CD8-positive, alpha-beta memory T cell (primary cell): ENCODE measurements around the gene COL26A1. TPM values are rescaled to one million over a fixed set of nuclear protein-coding genes. Genes with fewer than 3 reads are reported as not detected.

Source experiments
- CTCF ChIA-PET: fragments of 350-600 bp; sonication (Branson Sonifier 250); formaldehyde crosslinking; loops from one replicate; lab custom pipeline; 2021; ENCODE audit warnings: antibody characterized with exemption; lab: Charles Lee
- POLR2A ChIA-PET: fragments of 350-600 bp; sonication (Branson Sonifier 250); formaldehyde crosslinking; loops from one replicate; lab custom pipeline; 2021; ENCODE audit warnings: antibody characterized with exemption; lab: Charles Lee
- DNase-seq, 5 donors: peaks; one replicate each; pipeline versions ENCODE4 v3.0.0 to v3.0.0-alpha.2; 2020 to 2022; ENCODE audit warnings: mixed read lengths in 1 of 5
- H3K27ac ChIP-seq: one replicate; pipeline ENCODE4 v1.7.0; 2013; ENCODE audit warnings: low read depth, mild to moderate bottlenecking, low read length, moderate library complexity
- H3K27me3 ChIP-seq: 2 replicates; pipeline ENCODE4 v1.7.0; 2013; ENCODE audit warnings: low read length, mild to moderate bottlenecking; ENCODE audit not compliant: insufficient read depth, poor library complexity, severe bottlenecking
- H3K36me3 ChIP-seq: 2 replicates; pipeline ENCODE4 v1.7.0; 2013; ENCODE audit warnings: mild to moderate bottlenecking, low read length, moderate library complexity; ENCODE audit not compliant: insufficient read depth
- H3K4me1 ChIP-seq: 2 replicates; pipeline ENCODE4 v1.7.0; 2013; ENCODE audit warnings: mild to moderate bottlenecking, low read length, moderate library complexity; ENCODE audit not compliant: insufficient read depth
- H3K4me3 ChIP-seq: 2 replicates; pipeline ENCODE4 v1.7.0; 2013; ENCODE audit warnings: mild to moderate bottlenecking, low read length
- H3K9me3 ChIP-seq: 2 replicates; pipeline ENCODE4 v1.7.0; 2013; ENCODE audit warnings: mild to moderate bottlenecking, low read length
- H3K27ac Mint-ChIP-seq, 8 donors: one replicate each; pipeline ENCODE4 v1.8.0; 2020 to 2021; ENCODE audit warnings: mixed read lengths in 8 of 8, mild to moderate bottlenecking in 6 of 8, inconsistent platforms in 3 of 8, moderate library complexity in 3 of 8
- H3K27me3 Mint-ChIP-seq, 2 donors: one replicate each; pipeline ENCODE4 v1.8.0; 2020 to 2021; ENCODE audit warnings: mixed read lengths in 2 of 2, mild to moderate bottlenecking in 1 of 2, moderate library complexity in 1 of 2
- H3K36me3 Mint-ChIP-seq, 3 donors: one replicate each; pipeline ENCODE4 v1.8.0; 2020 to 2021; ENCODE audit warnings: mixed read lengths in 3 of 3, inconsistent platforms in 1 of 3, mild to moderate bottlenecking in 1 of 3
- H3K4me1 Mint-ChIP-seq, 3 donors: one replicate each; pipeline ENCODE4 v1.8.0; 2020 to 2021; ENCODE audit warnings: mixed read lengths in 3 of 3, inconsistent platforms in 1 of 3, mild to moderate bottlenecking in 1 of 3
- H3K4me3 Mint-ChIP-seq, 7 donors: one replicate each; pipeline ENCODE4 v1.8.0; 2020 to 2021; ENCODE audit warnings: mixed read lengths in 7 of 7, mild to moderate bottlenecking in 6 of 7, moderate library complexity in 4 of 7, inconsistent platforms in 2 of 7
- H3K9me3 Mint-ChIP-seq, 5 donors: one replicate each; pipeline ENCODE4 v1.8.0; 2020 to 2022; ENCODE audit warnings: mixed read lengths in 5 of 5, mild to moderate bottlenecking in 3 of 5, moderate library complexity in 2 of 5, inconsistent platforms in 1 of 5
- polyA plus RNA-seq: library from polyadenylated mRNA; unstranded; fragments of 300-500 nt; fragmentation: Illumina TruSeq; gene quantifications from one replicate; pipeline ENCODE4 v1.2.3, GENCODE V29; 2021
- total RNA-seq, 2 experiments: library from RNA; stranded (reverse); gene quantifications; one replicate each; pipeline ENCODE4 v1.2.3, GENCODE V29; 2021

Gene COL26A1
- total and polyA plus RNA-seq, 3 experiments from 2014 or later, result not detected

DNA sequence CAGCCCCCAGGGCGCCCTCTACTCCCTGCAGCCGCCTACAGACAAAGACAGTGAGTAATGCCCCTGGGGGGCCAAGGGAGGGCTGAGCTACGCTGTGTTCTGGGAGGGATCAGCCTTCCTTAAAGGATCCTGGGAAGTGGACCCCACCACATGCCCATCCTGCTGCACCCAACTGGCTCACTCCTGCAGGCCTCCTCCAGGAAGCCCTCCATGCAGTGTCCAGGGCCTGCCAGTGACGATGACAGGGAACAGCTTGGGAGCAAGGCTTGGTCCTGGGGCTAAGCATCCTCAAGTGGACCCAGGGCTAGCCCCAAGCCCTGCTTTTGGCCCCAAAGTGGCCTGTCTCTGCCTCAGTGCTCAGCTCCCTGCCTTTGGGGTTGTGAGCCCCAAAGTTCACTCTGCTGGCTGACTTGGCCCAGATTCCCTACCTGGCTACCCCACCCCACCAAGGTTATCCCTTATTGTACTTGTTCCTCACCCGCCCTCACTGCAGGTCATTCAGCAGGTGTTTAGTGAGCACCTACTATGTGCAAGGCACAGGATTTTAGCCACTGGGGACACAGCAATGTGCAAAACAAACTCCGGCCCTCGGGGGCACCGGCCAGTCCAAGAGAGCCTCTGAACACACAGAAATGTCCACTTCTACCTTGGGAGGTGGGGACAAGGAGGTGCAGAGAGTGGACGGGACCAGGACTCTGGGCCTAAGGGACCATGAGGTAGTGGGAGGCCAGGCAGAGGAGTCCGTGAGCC, 182.9 kb downstream of the COL26A1 start:
- no peak overlapping the region for H3K27ac ChIP-seq
- Mint-ChIP-seq H3K36me3 (no peaks in the 10 kb centered on the region), H3K4me3 (no peak overlapping the region), H3K27me3 (peaks cover 5 to 11% of the 10 kb centered on the region in 2 donors), H3K4me1 (peaks cover 0 to 5% (median 3%) of the 10 kb centered on the region in 3 donors), H3K9me3 (no peaks in the 10 kb centered on the region), H3K27ac (no peak overlapping the region)
- ChIA-PET POLR2A (no interaction called here), CTCF (interaction anchor here (4.3 kb wide), 1 partner anchor 727 kb away, joined by 56 read pairs; no protein-coding TSS in a partner anchor)
- no peaks in the 10 kb centered on the region for H3K36me3 ChIP-seq
- no peaks in the 10 kb centered on the region for H3K27me3 ChIP-seq
- no peaks in the 10 kb centered on the region for H3K9me3 ChIP-seq
- DNase-seq, result peak in 1 of 5 donors; percentile 21
- no peak overlapping the region for H3K4me3 ChIP-seq
- H3K4me1 ChIP-seq, result no peaks in the 10 kb centered on the region

DNA sequence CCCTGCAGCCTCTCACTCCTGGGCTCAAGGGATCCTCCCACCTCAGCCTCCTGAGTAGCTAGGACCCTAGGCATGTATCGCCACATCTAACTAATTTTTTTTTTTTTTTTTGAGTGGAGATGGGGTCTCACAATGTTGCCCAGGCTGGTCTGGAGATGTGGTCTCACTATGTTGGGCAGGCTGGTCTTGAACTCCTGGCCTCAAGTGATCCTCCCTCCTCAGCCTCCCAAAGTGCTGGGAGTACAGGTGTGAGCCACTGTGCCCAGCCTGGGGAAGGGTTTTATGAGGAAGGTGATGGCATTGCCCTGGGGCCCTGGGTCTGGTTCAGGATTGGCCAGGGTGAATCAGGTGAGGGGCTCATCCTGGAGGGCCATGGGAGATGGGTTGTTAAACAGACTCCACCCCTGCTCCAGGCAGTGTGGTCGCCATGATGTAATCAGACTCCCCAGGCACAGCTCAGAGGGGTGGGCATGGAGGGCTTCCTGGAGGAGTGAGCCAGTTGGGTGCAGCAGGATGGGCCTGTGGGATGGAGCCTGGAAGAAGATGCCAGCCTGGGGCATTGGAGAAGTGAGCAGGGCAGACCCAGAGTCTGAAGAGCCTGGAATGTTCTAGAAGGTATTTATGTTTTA, 183.7 kb downstream of the COL26A1 start:
- H3K27me3 Mint-ChIP-seq, result peaks cover 5 to 11% of the 10 kb centered on the region in 2 donors
- H3K36me3 Mint-ChIP-seq, result no peaks in the 10 kb centered on the region
- peaks cover 0 to 5% (median 3%) of the 10 kb centered on the region in 3 donors for H3K4me1 Mint-ChIP-seq

DNA sequence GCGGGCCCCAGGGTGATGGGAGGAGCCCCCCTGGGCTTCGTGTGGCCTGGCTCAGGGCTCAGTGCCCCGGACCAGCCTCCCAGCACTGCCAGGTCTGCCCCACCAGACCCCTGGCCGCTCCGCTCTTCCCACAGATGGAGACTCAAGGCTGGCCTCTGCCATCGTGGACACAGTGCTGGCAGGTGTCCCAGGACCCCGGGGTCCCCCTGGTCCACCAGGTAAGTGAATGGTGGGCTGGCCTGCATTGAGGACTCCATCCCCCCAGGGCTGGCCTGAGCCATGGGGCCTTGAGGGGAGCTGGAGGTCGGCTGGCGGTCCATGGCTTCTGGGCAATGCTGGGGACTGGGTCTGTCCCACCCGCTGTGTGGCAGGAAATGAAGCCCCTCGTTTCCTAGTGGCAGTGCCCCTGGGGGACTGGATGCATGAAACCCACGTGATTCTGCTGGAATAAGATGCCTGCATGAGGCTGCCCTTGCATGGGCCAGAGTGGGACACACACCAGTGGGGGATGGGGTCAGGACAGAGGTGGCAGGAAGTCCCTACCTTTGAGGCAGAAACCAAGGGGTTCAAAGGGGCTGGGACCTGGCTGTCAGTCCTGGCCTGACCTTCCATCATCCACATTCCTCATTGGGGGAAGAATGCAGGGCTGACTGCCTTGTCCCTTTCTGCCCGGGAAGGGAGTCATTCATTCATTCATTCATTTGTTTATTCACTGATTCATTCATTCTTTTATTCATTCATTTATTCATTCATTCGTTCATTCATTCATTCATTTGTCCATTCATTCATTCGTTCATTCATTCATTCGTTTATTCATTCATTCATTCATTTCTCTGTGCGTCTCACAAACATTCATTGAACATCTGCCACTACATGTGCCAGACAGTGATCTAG, 184.6 kb downstream of the COL26A1 start:
- H3K4me1 Mint-ChIP-seq, result peaks cover 0 to 5% (median 3%) of the 10 kb centered on the region in 3 donors
- CTCF ChIA-PET, result no interaction called here

More for the DNA sequence above, 183.7 kb downstream of the COL26A1 start:
- peak in 1 of 5 donors; percentile 44 for DNase-seq
- POLR2A ChIA-PET, result no interaction called here
- Histone ChIP-seq H3K27ac (no peak overlapping the region), H3K36me3 (no peaks in the 10 kb centered on the region), H3K4me1 (no peaks in the 10 kb centered on the region), H3K27me3 (no peaks in the 10 kb centered on the region), H3K4me3 (no peak overlapping the region), H3K9me3 (no peaks in the 10 kb centered on the region)
- H3K9me3 Mint-ChIP-seq, result no peaks in the 10 kb centered on the region
- peak overlapping the region in 1 of 8 donors; percentile 25 for H3K27ac Mint-ChIP-seq
- H3K4me3 Mint-ChIP-seq, result no peak overlapping the region
- CTCF ChIA-PET, result interaction anchor here (4.3 kb wide), 1 partner anchor 726 kb away, joined by 56 read pairs; no protein-coding TSS in a partner anchor

DNA sequence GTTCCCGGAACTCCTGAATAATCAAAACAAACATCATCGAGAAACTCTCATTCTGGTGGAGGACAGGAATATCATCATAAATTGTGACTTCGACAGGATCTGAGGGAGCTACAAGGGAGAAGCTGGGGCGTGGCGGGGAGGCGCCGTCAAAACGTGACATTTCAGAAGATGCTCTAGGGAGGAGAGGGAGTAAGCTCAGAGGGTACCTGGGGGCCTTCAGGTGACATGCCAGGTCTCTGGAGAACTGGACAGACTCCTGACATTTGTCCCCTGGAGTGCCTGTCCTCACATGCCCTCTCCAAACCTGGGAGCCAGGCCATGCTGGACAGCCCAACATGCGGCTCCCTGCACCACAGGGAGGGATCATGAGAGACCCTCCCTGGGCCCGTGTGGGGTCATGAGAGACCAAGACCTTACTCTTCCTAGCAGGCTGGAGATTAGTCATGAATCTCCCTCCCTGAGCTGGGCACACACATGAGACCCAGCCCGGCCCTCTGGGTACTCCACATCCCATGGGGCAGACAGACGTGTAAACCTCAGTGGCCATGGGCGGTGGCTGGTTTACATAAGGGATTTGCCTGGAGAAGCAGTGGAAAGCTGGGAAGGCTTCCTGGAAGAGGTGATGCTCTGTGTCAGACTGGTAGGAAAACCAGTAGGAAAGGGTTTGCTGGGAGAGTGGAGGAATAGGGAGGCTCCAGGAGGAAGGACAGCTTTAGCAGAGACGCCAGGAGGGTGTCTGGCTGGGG, 185.4 kb downstream of the COL26A1 start:
- POLR2A ChIA-PET, result no interaction called here
- H3K36me3 Mint-ChIP-seq, result no peaks in the 10 kb centered on the region

More for the DNA sequence above, 184.6 kb downstream of the COL26A1 start:
- Histone ChIP-seq H3K27ac (no peak overlapping the region), H3K4me1 (no peaks in the 10 kb centered on the region), H3K36me3 (no peaks in the 10 kb centered on the region), H3K9me3 (no peaks in the 10 kb centered on the region), H3K4me3 (no peak overlapping the region), H3K27me3 (no peaks in the 10 kb centered on the region)
- Mint-ChIP-seq H3K4me3 (no peak overlapping the region), H3K27me3 (peaks cover 5 to 15% of the 10 kb centered on the region in 2 donors), H3K36me3 (no peaks in the 10 kb centered on the region), H3K9me3 (no peaks in the 10 kb centered on the region), H3K27ac (no peak overlapping the region)
- DNase-seq, result peak in 1 of 5 donors; percentile 35
- POLR2A ChIA-PET, result no interaction called here

GRCh38 chr7:101549734-101550133, 187.1 kb downstream of the COL26A1 start:
- Mint-ChIP-seq H3K9me3 (no peaks in the 10 kb centered on the region), H3K27ac (no peak overlapping the region), H3K4me3 (no peak overlapping the region), H3K27me3 (peaks cover 2 to 14% of the 10 kb centered on the region in 2 donors), H3K4me1 (no peaks in the 10 kb centered on the region), H3K36me3 (no peaks in the 10 kb centered on the region)
- H3K36me3 ChIP-seq, result no peaks in the 10 kb centered on the region
- CTCF ChIA-PET, result no interaction called here
- H3K4me3 ChIP-seq, result no peak overlapping the region
- POLR2A ChIA-PET, result no interaction called here
- no peaks in the 10 kb centered on the region for H3K9me3 ChIP-seq
- no peaks in the 10 kb centered on the region for H3K4me1 ChIP-seq
- no peaks in the 10 kb centered on the region for H3K27me3 ChIP-seq
- peak in 1 of 5 donors; percentile 26 for DNase-seq
- H3K27ac ChIP-seq, result no peak overlapping the region

More for the DNA sequence above, 185.4 kb downstream of the COL26A1 start:
- no peaks in the 10 kb centered on the region for H3K9me3 ChIP-seq
- no peaks in the 10 kb centered on the region for H3K27me3 ChIP-seq
- Mint-ChIP-seq H3K4me1 (no peaks in the 10 kb centered on the region), H3K9me3 (no peaks in the 10 kb centered on the region), H3K27me3 (peaks cover 2 to 11% of the 10 kb centered on the region in 2 donors), H3K27ac (no peak overlapping the region), H3K4me3 (peak overlapping the region in 1 of 7 donors; percentile 56)
- no peaks in the 10 kb centered on the region for H3K4me1 ChIP-seq
- no peaks in the 10 kb centered on the region for H3K36me3 ChIP-seq
- H3K4me3 ChIP-seq, result no peak overlapping the region
- peak in 1 of 5 donors; percentile 40 for DNase-seq
- CTCF ChIA-PET, result no interaction called here
- no peak overlapping the region for H3K27ac ChIP-seq

GRCh38 chr7:101550641-101551541, 188.2 kb downstream of the COL26A1 start:
- Mint-ChIP-seq H3K4me1 (no peaks in the 10 kb centered on the region), H3K27ac (no peak overlapping the region), H3K4me3 (no peak overlapping the region), H3K27me3 (peaks cover 2 to 17% of the 10 kb centered on the region in 2 donors), H3K36me3 (no peaks in the 10 kb centered on the region), H3K9me3 (no peaks in the 10 kb centered on the region)
- H3K4me1 ChIP-seq, result no peaks in the 10 kb centered on the region
- no peaks in the 10 kb centered on the region for H3K9me3 ChIP-seq
- DNase-seq, result peak in 1 of 5 donors; percentile 37
- ChIA-PET CTCF (no interaction called here), POLR2A (no interaction called here)
- no peak overlapping the region for H3K4me3 ChIP-seq
- H3K27me3 ChIP-seq, result no peaks in the 10 kb centered on the region
- no peaks in the 10 kb centered on the region for H3K36me3 ChIP-seq
- no peak overlapping the region for H3K27ac ChIP-seq
